SK-N-MC (cell line): Measurements from ENCODE around the gene CAMK2B.

Experiments used
- DNase-seq: peaks from one replicate; pipeline ENCODE4 v3.0.0-alpha.2; 2011; ENCODE audit warnings: low read depth, low spot score
- H3K27ac ChIP-seq: fragments of 200-600 bp; sonication (generic); 2 replicates; pipeline ENCODE4 v1.5.1; 2016; ENCODE audit warnings: mixed run types
- H3K36me3 ChIP-seq: fragments of 200-600 bp; sonication (generic); 2 replicates; pipeline ENCODE4 v1.6.1; 2017; ENCODE audit warnings: antibody characterized with exemption, low read length, mixed read lengths; ENCODE audit not compliant: insufficient read depth
- H3K4me3 ChIP-seq: fragments of 200-600 bp; sonication (generic); 2 replicates; pipeline ENCODE4 v1.5.1; 2016
- H3K9ac ChIP-seq: fragments of 200-600 bp; sonication (generic); 2 replicates; pipeline ENCODE4 v1.8.0; 2017; ENCODE audit warnings: mixed run types, mixed read lengths; ENCODE audit not compliant: insufficient read length
- H3K9me3 ChIP-seq: fragments of 200-600 bp; sonication (generic); 2 replicates; pipeline ENCODE4 v1.6.1; 2017; ENCODE audit warnings: low read depth, mild to moderate bottlenecking, antibody characterized with exemption, low read length, moderate library complexity, mixed read lengths
- EZH2 ChIP-seq: fragments of 200-600 bp; sonication (generic); IDR thresholded peaks from one replicate; pipeline ENCODE4 v1.6.1; 2017; ENCODE audit warnings: antibody characterized with exemption
- FOXP2 ChIP-seq: optimal IDR thresholded peaks from 2 replicates; pipeline ENCODE3; 2011; ENCODE audit warnings: mild to moderate bottlenecking, moderate library complexity; ENCODE audit not compliant: insufficient read depth; ENCODE audit errors: extremely low read length, control extremely low read depth
- POLR2AphosphoS5 ChIP-seq: IDR thresholded peaks from 2 replicates; pipeline ENCODE4 v1.6.1; 2012; ENCODE audit warnings: mild to moderate bottlenecking, low read depth, low read length, borderline replicate concordance

The CAMK2B gene

GRCh38 chr7:44291733-44292419 is 33.5 kb downstream of the CAMK2B start:
- Histone ChIP-seq H3K36me3 (no peaks in the 10 kb centered on the region), H3K9ac (no peak overlapping the region), H3K9me3 (no peaks in the 10 kb centered on the region), H3K27ac (no peak overlapping the region), H3K4me3 (no peak overlapping the region)
- TF ChIP-seq FOXP2 (no peak), POLR2AphosphoS5 (no peak), EZH2 (no peak)
- no peak for DNase-seq

- no peak overlapping the region for H3K9ac ChIP-seq
- no peak for DNase-seq
- H3K9me3 ChIP-seq: no peaks in the 10 kb centered on the region
- no peaks in the 10 kb centered on the region for H3K36me3 ChIP-seq
- H3K27ac ChIP-seq: no peak overlapping the region
- TF ChIP-seq EZH2: no peak
- no peak for TF ChIP-seq POLR2AphosphoS5
- no peak for TF ChIP-seq FOXP2
- H3K4me3 ChIP-seq: no peak overlapping the region
Observed at GRCh38 chr7:44291066-44291732, 34.2 kb downstream of the CAMK2B start.

- Histone ChIP-seq H3K36me3 (no peaks in the 10 kb centered on the region), H3K4me3 (no peak overlapping the region), H3K9ac (no peak overlapping the region), H3K27ac (no peak overlapping the region), H3K9me3 (no peaks in the 10 kb centered on the region)
- TF ChIP-seq FOXP2 (no peak), POLR2AphosphoS5 (no peak), EZH2 (no peak)
- no peak for DNase-seq
Observed at GRCh38 chr7:44290252-44290620, 35.2 kb downstream of the CAMK2B start.

- TF ChIP-seq POLR2AphosphoS5: no peak
- no peak for TF ChIP-seq EZH2
- no peak for TF ChIP-seq FOXP2
- no peak for DNase-seq
- H3K4me3 ChIP-seq: no peak overlapping the region
- H3K9me3 ChIP-seq: no peaks in the 10 kb centered on the region
- H3K36me3 ChIP-seq: no peaks in the 10 kb centered on the region
- no peak overlapping the region for H3K27ac ChIP-seq
- H3K9ac ChIP-seq: no peak overlapping the region
Observed at GRCh38 chr7:44289341-44290251, 35.8 kb downstream of the CAMK2B start.

- no peak overlapping the region for H3K4me3 ChIP-seq
- H3K36me3 ChIP-seq: no peaks in the 10 kb centered on the region
- DNase-seq: no peak
- TF ChIP-seq FOXP2 (no peak), POLR2AphosphoS5 (no peak), EZH2 (no peak)
- no peaks in the 10 kb centered on the region for H3K9me3 ChIP-seq
- no peak overlapping the region for H3K9ac ChIP-seq
- no peak overlapping the region for H3K27ac ChIP-seq
Observed at GRCh38 chr7:44288811-44289340, 36.5 kb downstream of the CAMK2B start.

- Histone ChIP-seq H3K27ac (no peak overlapping the region), H3K9ac (no peak overlapping the region), H3K4me3 (no peak overlapping the region), H3K9me3 (no peaks in the 10 kb centered on the region), H3K36me3 (no peaks in the 10 kb centered on the region)
- TF ChIP-seq EZH2 (no peak), POLR2AphosphoS5 (no peak), FOXP2 (no peak)
- no peak for DNase-seq
Observed at GRCh38 chr7:44288381-44288685, 37.1 kb downstream of the CAMK2B start.

GRCh38 chr7:44287488-44288380 is 37.7 kb downstream of the CAMK2B start:
- Histone ChIP-seq H3K36me3 (no peaks in the 10 kb centered on the region), H3K4me3 (no peak overlapping the region), H3K27ac (no peak overlapping the region), H3K9me3 (no peaks in the 10 kb centered on the region), H3K9ac (no peak overlapping the region)
- no peak for TF ChIP-seq FOXP2
- TF ChIP-seq EZH2: no peak
- TF ChIP-seq POLR2AphosphoS5: no peak
- no peak for DNase-seq
